ENCODE measurements around the gene TNFSF10.

DNA sequence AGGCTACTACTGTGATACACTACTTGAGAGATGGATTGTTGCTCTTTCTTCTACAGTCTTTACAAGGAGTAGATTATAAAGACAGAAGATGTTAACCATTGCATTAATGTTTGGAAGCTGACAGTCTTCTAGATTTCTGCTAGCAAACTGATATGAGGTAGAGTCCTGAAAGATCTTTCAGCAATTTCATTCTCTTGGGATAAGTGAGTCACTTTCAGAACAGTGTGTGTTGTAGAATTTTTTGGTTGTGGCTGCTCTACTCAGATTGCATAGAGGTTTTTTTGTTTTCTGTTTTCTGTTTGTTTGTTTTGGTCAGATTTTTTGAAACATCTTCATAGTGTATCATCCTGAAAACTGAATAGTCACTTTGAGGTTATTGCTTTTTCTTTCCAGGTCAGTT, 17.1 kb downstream of the TNFSF10 start:
- no peak for TF ChIP-seq CTCF (IDR thresholded peaks at IDR 0.05; ENCODE audit: low read length)
- no peak for TF ChIP-seq EZH2phosphoT487 (IDR thresholded peaks at IDR 0.05; ENCODE audit: low read length)

Data from MM.1S (cell line).